ENCODE measurements around the gene ART5.

The ART5 gene

GRCh38 chr11:3641701-3642070 is at the start of gene ART5:
Gene ART5 (minus strand): TSS chr11:3641992. CDS start chr11:3641862, 130 bp downstream.
- in situ Hi-C loops (cut with MboI; ENCODE audit: low sequenced_read_pairs) = no loop called here

GRCh38 chr11:3686751-3687150 is 45.0 kb upstream of the ART5 start:
- in situ Hi-C loops (cut with MboI; ENCODE audit: low sequenced_read_pairs) = no loop called here

GRCh38 chr11:3685923-3686322 is 44.1 kb upstream of the ART5 start:
- in situ Hi-C loops (cut with MboI; ENCODE audit: low sequenced_read_pairs) = no loop called here

- in situ Hi-C loops (cut with MboI; ENCODE audit: low sequenced_read_pairs) = no loop called here
These were observed 43.0 kb upstream of the ART5 start for GRCh38 chr11:3684819-3685172.

- in situ Hi-C loops (cut with MboI; ENCODE audit: low sequenced_read_pairs) = no loop called here
These were observed 42.5 kb upstream of the ART5 start for GRCh38 chr11:3684129-3684818.

- in situ Hi-C loops (cut with MboI; ENCODE audit: low sequenced_read_pairs) = no loop called here
These were observed 41.2 kb upstream of the ART5 start for GRCh38 chr11:3683039-3683438.

- in situ Hi-C loops (cut with MboI; ENCODE audit: low sequenced_read_pairs) = no loop called here
These were observed 37.3 kb upstream of the ART5 start for GRCh38 chr11:3679077-3679476.

- in situ Hi-C loops (cut with MboI; ENCODE audit: low sequenced_read_pairs) = no loop called here
These were observed 34.2 kb upstream of the ART5 start for GRCh38 chr11:3675971-3676370.

- in situ Hi-C loops (cut with MboI; ENCODE audit: low sequenced_read_pairs) = no loop called here
These were observed 32.4 kb upstream of the ART5 start for GRCh38 chr11:3674189-3674588.

GRCh38 chr11:3671334-3672254 is 29.8 kb upstream of the ART5 start, which contains the start of gene CHRNA10:
Gene CHRNA10 (minus strand): TSS chr11:3671384. CDS start chr11:3671312, 72 bp downstream.
- in situ Hi-C loops (cut with MboI; ENCODE audit: low sequenced_read_pairs) = no loop called here

GRCh38 chr11:3669742-3670183 is 28.0 kb upstream of the ART5 start:
- in situ Hi-C loops (cut with MboI; ENCODE audit: low sequenced_read_pairs) = no loop called here

GRCh38 chr11:3669128-3669527 is 27.3 kb upstream of the ART5 start:
- in situ Hi-C loops (cut with MboI; ENCODE audit: low sequenced_read_pairs) = no loop called here

GRCh38 chr11:3667149-3668035 is 25.6 kb upstream of the ART5 start:
- in situ Hi-C loops (cut with MboI; ENCODE audit: low sequenced_read_pairs) = no loop called here

- in situ Hi-C loops (cut with MboI; ENCODE audit: low sequenced_read_pairs) = no loop called here
These were observed 24.3 kb upstream of the ART5 start for GRCh38 chr11:3666023-3666530.

- in situ Hi-C loops (cut with MboI; ENCODE audit: low sequenced_read_pairs) = no loop called here
These were observed 23.7 kb upstream of the ART5 start for GRCh38 chr11:3665336-3666022.

GRCh38 chr11:3664032-3664630 is 22.3 kb upstream of the ART5 start:
- in situ Hi-C loops (cut with MboI; ENCODE audit: low sequenced_read_pairs) = no loop called here

GRCh38 chr11:3662856-3663255 is 21.1 kb upstream of the ART5 start:
- in situ Hi-C loops (cut with MboI; ENCODE audit: low sequenced_read_pairs) = no loop called here

- in situ Hi-C loops (cut with MboI; ENCODE audit: low sequenced_read_pairs) = no loop called here
These were observed 19.2 kb upstream of the ART5 start for GRCh38 chr11:3660960-3661359.

GRCh38 chr11:3659595-3660515 is 18.1 kb upstream of the ART5 start:
- in situ Hi-C loops (cut with MboI; ENCODE audit: low sequenced_read_pairs) = no loop called here
